H7 (cell line): ENCODE measurements around the gene RHCG. TPM values are rescaled to one million over a fixed set of nuclear protein-coding genes. Genes with fewer than 3 reads are reported as not detected.
A peak's percentile ranks its signal among the peaks of the same experiment; 100 is the strongest.
"Not testable (repeated sequence)": the region's sequence is repeated elsewhere in the genome, so short reads cannot be mapped to it uniquely, and the experiment has no call there.

Experiments used
- DNase-seq: peaks from one replicate; pipeline ENCODE4 v3.0.0; 2012
- H3K27me3 ChIP-seq: 2 replicates; pipeline ENCODE4 v1.6.0; 2011; ENCODE audit warnings: mild to moderate bottlenecking, low read length; ENCODE audit not compliant: control insufficient read depth, insufficient read depth
- H3K36me3 ChIP-seq: replicated peaks from 2 replicates; pipeline ENCODE4 v1.5.1; 2011; ENCODE audit warnings: low read length; ENCODE audit not compliant: control insufficient read depth, insufficient read depth
- H3K4me3 ChIP-seq: 2 replicates; pipeline ENCODE4 v1.5.1; 2011; ENCODE audit warnings: low read depth, mild to moderate bottlenecking, control low read depth, low read length, moderate library complexity; ENCODE audit not compliant: insufficient read depth
- total RNA-seq: library from RNA; depleted of rRNA; stranded (reverse); fragments of >200 nt; shearing (Covaris generic); gene quantifications from 2 replicates; pipeline ENCODE4 v1.2.3, GENCODE V29; 2014

RHCG gene
- total RNA-seq, 1 experiment from 2014 or later, result not detected

DNA sequence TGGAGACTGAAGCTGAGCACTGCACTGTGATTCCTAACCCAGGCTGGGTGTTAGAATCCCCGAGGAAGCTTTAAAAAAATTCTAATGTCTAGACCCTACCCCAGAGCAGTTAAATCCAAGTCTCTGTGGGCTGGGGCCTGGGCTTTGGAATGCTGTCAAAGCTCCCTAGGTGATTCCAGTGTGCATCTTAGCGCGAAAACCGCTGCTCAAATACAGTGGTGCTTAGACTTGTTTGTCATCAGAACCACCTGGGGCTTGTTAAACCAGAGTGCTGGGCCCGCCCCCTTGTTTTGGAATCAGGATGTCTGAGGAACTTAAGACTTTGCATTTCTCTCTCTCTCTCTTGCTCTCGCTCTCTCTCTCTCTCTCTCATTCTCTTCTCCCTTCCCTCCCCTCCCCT, 20.7 kb downstream of the RHCG start:
- H3K36me3 ChIP-seq, result no peaks in the 10 kb centered on the region
- DNase-seq, result no peak
- H3K27me3 ChIP-seq, result peaks cover 2% of the 10 kb centered on the region; the same call in 1 of the 2 replicates
- no peak overlapping the region for H3K4me3 ChIP-seq

DNA sequence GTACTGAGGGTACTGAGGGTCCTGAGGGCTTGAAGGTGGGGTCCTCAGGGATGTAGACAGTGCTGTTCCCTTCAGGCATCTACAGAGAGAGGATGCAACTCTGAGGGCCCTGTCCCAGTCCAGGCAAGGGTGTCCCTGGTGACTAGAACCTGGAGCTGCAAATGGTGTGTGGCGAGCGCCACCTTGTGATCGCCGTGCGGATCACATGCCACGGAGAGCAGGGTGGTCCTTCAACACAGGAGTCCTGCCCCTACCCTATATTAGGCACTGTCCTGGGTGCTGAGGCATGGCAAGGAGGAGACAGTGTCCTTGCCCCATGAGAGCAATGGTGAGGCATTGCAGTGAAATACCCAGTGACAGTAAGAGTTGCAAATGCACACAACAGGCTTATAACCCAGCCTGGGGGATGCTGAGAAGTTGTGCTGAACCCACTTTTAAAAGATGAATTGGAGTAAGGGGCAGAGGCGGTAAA, 23.6 kb downstream of the RHCG start:
- Histone ChIP-seq H3K4me3 (no peak overlapping the region), H3K27me3 (peaks cover 2% of the 10 kb centered on the region; the same call in 1 of the 2 replicates), H3K36me3 (no peaks in the 10 kb centered on the region)
- DNase-seq, result peak; percentile 92

DNA sequence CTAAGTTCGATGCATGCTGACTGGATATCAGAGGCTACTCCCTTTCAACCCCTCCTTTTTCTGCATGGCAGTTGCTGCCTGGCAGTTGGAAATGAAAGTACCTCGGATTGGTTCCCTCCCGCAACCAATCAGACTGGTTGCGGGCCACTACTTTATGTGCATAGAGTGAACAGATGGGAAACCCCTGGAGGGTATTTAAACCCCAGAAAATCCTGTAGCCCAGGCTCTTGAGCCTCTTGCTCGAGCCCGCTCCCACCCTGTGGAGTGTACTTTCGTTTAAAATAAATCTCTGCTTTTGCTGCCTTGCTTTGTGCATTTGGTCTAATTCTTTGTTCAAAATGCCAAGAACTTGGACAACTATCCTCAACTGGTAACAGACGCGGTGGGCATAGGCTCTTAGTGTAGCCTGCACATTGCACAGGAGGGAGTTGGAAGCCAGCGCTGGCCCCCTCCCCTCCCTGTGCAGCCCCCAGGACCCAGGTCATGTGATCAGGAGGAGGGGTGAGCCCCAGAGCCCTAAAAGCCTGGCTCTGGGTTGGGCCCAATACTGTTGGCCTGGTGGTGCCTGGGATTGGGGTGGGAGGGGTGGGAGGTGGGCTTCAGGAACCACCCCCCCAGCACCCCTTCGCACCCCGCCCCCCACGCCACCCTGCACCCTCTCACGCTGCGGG, 26.8 kb downstream of the RHCG start:
- DNase-seq, result no peak
- no peaks in the 10 kb centered on the region for H3K36me3 ChIP-seq
- H3K27me3 ChIP-seq, result peaks cover 2% of the 10 kb centered on the region; the same call in 1 of the 2 replicates
- no peak overlapping the region; the same call in 1 of the 2 replicates for H3K4me3 ChIP-seq

DNA sequence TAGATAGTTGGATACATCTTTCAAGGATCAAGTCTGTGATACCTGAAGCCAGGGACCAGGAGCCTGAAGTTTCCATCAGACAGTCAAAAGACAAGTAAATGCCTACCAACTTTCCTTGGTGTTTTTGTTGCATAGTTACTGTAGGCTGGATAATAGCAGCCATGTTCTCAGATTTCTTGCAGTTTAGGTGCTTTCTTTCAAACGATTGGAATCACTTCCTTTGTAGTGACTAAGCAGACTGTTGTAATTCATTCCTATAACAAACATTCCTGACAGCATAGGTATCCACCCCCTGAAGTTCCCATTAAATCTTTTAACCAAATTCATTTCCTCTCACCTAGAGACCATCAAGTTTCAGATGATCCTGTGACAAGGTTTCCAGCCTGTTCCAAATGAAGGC, 27.6 kb downstream of the RHCG start:
- H3K27me3 ChIP-seq, H3K36me3 ChIP-seq, H3K4me3 ChIP-seq, DNase-seq: not testable (repeated sequence)

DNA sequence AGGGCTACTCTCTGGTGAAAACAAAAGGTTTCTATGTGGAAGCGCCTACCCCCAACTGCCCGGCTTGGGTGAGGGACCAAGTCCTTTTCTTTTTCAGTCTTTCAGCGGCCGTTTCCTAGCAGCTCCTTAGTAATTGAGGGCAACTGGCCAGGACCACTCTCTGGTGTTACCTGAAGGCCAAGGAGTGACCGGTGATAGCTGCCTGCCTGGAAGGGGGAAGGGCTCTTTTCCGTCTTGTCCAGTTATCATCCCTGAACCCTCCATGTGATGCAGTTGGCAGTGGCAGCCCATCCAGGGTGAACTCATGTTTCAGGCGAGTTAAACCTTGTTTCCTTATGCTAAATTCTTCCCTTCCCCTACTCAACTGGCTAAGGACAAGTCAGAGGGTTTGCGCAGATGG, 33.3 kb downstream of the RHCG start:
- DNase-seq, result no peak
- H3K36me3 ChIP-seq, result no peaks in the 10 kb centered on the region
- H3K27me3 ChIP-seq, result peaks cover 15% of the 10 kb centered on the region
- H3K4me3 ChIP-seq, result no peak overlapping the region

DNA sequence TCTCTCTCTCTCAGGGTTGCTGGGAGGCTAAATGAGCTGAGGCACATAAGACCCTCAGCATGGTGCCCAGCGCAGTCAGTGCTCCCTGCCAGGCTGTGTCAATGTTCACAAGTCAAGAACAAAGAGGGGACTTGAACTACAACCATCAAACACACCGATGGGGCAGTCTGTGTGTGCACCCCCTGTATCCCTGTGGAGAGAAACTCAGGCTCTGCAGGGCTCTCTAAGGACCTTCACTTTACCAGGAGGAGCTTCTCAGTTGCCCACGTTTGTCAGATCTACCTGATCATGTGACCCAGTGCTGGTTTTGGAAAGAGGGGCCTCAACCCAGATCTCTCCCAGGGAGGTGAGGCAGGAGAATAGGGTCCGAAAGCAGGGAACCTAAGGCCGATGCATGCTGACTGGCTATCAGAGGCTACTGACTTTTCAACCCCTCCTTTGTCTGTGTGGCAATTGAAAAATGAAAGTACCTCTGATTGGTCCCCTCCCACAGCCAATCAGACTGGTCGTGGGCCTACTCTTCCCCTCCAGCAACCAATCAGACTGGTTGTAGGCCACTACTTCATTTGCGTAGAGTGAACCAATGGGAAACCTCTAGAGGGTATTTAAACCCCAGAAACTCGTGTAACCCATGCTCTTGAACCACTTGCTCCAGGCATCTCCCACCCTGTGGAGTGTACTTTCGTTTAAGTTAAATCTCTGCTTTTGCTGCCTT, 34.0 kb downstream of the RHCG start:
- Histone ChIP-seq H3K27me3 (peaks cover 15% of the 10 kb centered on the region), H3K36me3 (no peaks in the 10 kb centered on the region), H3K4me3 (no peak overlapping the region)
- no peak for DNase-seq

DNA sequence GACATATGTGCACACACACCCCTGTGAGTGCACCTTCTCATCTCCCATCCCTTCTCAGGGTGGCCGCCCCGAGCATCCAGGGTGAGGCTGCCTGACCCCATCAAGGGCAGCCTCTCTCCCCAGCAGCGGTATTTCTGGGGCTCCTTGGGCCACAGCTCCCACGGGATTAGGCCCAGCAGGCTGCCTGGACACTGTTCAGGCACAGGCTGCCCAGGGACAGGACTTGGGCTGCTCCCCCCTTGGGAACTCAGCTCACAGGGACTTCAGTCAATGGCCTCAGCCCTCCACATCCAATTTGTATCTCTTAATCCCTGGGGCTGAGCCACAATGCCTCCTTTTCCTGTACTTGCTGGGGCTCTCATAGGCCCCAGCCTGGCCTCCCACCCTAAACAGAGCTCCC, 35.0 kb downstream of the RHCG start:
- Histone ChIP-seq H3K27me3 (peaks cover 15% of the 10 kb centered on the region), H3K36me3 (no peaks in the 10 kb centered on the region), H3K4me3 (no peak overlapping the region)
- no peak for DNase-seq

DNA sequence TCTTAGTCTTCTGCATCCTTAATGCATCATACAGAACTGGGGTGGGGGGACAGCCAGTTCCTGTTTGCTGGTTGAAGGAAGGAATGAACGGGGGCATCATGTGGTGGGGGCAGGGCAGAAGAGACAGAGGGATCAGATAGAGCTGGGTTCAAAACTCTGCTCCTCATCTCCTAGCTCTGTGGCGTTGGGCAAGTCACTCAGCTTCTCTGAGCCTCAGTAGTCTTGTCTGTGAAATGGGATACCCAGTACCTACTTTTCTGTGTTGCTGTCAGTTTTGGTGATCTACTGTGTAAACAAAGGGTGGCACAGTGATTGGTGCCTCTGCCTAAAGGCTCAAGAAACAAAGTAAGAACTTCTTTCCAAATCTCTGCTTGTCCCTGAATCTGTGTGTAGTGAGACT, 36.3 kb downstream of the RHCG start:
- DNase-seq, result no peak
- Histone ChIP-seq H3K27me3 (peaks cover 15% of the 10 kb centered on the region), H3K4me3 (no peak overlapping the region), H3K36me3 (no peaks in the 10 kb centered on the region)

DNA sequence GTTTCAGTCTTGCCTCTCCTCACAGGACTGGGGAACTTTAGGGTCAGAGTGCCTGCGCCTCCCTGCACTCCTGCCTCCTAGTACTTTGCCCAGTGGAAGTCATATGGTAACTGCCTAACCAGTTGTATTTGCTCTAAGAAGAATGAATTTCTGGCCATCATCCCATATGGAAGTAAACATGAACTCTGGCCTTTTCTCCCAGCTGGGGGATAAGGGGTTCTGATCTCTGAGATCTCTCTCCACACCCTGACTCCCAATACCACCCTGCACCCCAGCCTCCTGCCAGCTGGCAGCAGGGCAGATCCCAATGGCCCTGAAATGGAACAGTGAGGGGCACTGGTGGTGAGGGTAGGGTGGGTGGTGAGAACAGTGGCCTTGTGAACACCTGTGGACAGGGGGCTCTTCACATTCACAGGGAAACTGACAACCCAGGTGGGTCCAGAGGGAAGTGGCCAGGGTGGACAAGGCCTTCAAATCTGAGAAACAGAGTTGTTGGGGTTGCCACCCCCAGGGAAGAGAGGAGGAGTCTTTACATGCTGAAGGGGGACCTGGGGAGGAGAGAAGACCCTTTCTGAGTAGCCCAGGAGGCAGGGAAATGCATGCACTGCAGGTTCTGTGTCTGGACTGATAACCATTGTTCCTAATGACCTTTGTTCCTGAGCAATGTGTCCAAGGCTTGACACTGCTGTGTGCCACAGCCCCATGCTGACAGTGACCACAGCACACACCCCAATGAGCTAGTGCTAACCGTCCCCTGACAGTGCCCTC, 36.9 kb downstream of the RHCG start:
- no peak for DNase-seq
- Histone ChIP-seq H3K4me3 (no peak overlapping the region), H3K36me3 (no peaks in the 10 kb centered on the region), H3K27me3 (peaks cover 15% of the 10 kb centered on the region)

DNA sequence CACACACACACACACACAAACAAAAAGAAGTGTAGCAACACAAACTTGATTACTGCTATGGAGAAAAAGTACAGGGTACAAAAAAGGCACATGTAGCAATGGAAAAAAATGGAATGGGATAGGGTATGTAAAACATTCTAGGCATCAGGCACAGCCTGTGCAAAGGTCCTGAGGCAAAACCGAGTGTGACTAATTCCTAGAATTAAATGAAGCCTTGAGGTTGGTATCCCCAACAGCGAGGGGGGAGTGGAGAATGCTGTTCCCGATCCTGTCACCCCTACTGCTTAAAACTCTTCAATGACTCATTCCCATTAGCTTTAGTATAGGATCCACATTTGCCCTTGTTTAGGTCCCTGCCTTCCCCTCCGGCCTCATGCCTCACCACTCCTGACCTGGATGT, 37.9 kb downstream of the RHCG start:
- no peak overlapping the region for H3K4me3 ChIP-seq
- H3K36me3 ChIP-seq, result no peaks in the 10 kb centered on the region
- no peak for DNase-seq
- peaks cover 15% of the 10 kb centered on the region for H3K27me3 ChIP-seq

DNA sequence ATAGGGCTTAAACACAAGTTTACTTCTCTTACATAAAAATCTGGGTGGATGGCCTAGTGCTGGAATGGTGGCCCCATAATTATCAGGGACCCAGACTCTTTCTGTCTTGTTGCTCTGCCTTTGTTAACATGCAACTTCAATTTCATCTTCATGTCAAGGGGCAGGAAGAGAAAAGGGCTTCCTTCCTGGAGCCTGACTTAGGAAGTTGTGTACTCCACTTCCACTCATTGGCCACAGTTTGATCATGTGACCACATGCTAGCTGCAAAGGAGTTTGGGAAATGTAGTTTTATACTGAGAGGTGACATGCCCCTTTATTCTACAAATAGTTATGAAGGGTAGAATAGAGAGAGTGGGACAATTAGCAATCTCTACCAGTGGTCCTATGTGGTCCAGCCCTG, 39.3 kb downstream of the RHCG start:
- no peaks in the 10 kb centered on the region for H3K36me3 ChIP-seq
- DNase-seq, result peak; percentile 73
- no peak overlapping the region for H3K4me3 ChIP-seq
- H3K27me3 ChIP-seq, result peaks cover 11% of the 10 kb centered on the region

DNA sequence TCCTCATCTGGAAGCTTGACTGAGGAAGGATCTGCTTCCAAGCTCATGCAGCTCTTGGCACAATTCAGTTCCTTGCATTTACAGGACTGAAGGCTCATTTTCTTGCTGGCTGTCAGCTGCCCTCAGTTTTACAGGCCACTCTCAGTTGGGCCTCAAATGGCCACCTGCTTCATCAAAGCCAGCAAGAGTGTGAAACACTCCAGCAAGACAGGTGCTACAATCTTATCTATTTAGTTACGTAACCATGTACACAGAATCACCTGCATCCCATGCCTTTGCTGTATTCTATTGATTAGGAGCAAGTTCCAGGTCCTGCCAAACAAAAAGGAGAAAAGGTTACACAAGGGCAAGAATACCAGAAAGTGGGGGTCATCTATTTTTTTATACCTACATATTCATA, 40.8 kb downstream of the RHCG start:
- peaks cover 12% of the 10 kb centered on the region for H3K27me3 ChIP-seq
- DNase-seq, result no peak

DNA sequence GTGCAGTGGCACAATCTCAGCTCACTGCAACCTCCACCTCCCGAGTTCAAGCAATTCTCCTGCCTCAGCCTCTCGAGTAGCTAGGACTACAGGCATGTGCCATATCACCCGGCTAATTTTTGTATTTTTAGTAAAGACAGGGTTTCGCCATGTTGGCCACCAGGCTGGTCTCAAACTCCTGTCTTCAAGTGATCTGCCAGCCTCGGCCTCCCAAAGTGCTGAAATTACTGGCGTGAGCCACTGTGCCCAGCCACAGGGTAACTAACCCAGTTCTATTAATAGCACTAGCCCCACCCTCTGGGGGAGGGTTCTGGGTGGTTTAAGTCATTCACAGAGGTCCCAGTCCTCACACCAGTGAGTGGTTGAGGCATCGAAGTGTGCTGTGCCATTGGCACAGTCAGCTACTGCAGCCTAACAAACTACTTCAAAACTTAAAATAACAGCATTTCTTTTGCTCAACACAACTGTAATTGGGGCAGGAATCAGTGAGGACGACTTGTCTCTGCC, 44.0 kb downstream of the RHCG start:
- DNase-seq, result no peak
- H3K4me3 ChIP-seq, result no peak overlapping the region
- H3K27me3 ChIP-seq, result peaks cover 6% of the 10 kb centered on the region
- no peaks in the 10 kb centered on the region for H3K36me3 ChIP-seq

More for the DNA sequence above, 40.8 kb downstream of the RHCG start:
- Histone ChIP-seq H3K4me3 (no peak overlapping the region), H3K36me3 (no peaks in the 10 kb centered on the region)

DNA sequence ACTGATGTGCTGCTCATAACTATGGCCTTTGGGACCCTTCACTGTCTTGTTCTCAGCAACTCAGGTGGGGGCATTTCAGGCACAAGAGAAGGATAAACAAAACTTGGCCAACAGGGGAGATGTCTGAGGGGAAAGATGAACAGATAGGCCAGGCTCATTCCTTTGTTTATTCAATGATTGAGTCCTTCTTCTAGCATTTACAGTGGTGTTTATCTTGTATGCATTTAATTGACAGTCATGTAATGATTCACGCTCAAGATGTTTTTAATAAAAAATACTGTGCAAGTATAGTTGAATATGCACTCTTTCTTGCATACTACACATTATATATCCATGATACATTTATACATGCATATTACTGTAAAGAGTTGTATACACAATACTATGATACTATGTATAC, 44.5 kb downstream of the RHCG start:
- no peak overlapping the region for H3K4me3 ChIP-seq
- DNase-seq, result no peak
- peaks cover 6% of the 10 kb centered on the region for H3K27me3 ChIP-seq
- no peaks in the 10 kb centered on the region for H3K36me3 ChIP-seq
